AG08396 (cell line): ENCODE results near the gene CEP72.
"Not testable (repeated sequence)": the region's sequence is repeated elsewhere in the genome, so short reads cannot be mapped to it uniquely, and the experiment has no call there.

ENCODE experiments used
- DNase-seq: peaks from one replicate; pipeline ENCODE4 v3.0.0; 2012; ENCODE audit warnings: low spot score, mixed read lengths

The CEP72 gene

DNA sequence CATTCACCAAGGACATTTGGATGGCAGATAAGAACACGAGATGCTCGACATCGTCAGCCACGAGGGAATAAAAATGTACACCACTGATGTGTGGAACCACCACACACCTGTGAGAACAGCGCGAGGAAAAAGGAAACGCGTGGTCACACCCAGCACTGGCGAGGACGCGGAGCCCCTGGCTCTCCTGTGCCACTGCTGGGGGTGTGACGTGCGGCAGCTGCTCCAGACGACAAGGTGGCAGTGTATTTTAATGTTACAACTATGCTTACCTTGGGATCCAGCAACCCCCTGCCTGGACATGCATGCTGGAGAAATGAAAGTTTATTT lies 13.6 kb upstream of the CEP72 start:
- no peak for DNase-seq

- no peak for DNase-seq
These were observed 11.1 kb upstream of the CEP72 start for GRCh38 chr5:600886-601541.

GRCh38 chr5:601771-602465 lies 10.2 kb upstream of the CEP72 start:
- DNase-seq = no peak

GRCh38 chr5:602466-603035 lies 9.6 kb upstream of the CEP72 start:
- no peak for DNase-seq

- DNase-seq = no peak
These were observed 8.8 kb upstream of the CEP72 start for GRCh38 chr5:603081-603998.

GRCh38 chr5:604391-604831 lies 7.7 kb upstream of the CEP72 start:
- no peak for DNase-seq

- DNase-seq = not testable (repeated sequence)
These were observed 7.0 kb upstream of the CEP72 start for GRCh38 chr5:605090-605489.

DNA sequence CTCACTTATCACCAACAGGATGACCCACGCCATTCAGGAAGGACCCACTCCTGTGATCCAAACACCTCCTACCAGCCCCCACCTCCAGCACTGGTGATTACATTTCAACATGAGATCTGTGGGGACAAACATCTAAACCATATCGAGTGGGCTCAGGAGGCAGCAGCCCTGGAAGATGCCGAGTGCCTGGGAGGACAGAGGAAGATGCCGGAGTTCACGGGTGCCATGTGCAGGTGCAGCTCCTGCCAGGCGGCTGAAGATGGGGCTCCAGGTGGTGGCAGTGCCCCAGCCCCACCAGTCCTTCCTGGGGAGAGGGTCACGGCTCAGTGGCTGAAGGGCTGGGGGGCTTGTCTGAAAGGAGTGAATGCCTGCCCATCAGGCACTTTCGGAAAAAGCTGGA lies 6.1 kb upstream of the CEP72 start:
- no peak for DNase-seq

- no peak for DNase-seq
These were observed 5.4 kb upstream of the CEP72 start for GRCh38 chr5:606526-607399.

- no peak for DNase-seq
These were observed 4.4 kb upstream of the CEP72 start for GRCh38 chr5:607541-608428.

DNA sequence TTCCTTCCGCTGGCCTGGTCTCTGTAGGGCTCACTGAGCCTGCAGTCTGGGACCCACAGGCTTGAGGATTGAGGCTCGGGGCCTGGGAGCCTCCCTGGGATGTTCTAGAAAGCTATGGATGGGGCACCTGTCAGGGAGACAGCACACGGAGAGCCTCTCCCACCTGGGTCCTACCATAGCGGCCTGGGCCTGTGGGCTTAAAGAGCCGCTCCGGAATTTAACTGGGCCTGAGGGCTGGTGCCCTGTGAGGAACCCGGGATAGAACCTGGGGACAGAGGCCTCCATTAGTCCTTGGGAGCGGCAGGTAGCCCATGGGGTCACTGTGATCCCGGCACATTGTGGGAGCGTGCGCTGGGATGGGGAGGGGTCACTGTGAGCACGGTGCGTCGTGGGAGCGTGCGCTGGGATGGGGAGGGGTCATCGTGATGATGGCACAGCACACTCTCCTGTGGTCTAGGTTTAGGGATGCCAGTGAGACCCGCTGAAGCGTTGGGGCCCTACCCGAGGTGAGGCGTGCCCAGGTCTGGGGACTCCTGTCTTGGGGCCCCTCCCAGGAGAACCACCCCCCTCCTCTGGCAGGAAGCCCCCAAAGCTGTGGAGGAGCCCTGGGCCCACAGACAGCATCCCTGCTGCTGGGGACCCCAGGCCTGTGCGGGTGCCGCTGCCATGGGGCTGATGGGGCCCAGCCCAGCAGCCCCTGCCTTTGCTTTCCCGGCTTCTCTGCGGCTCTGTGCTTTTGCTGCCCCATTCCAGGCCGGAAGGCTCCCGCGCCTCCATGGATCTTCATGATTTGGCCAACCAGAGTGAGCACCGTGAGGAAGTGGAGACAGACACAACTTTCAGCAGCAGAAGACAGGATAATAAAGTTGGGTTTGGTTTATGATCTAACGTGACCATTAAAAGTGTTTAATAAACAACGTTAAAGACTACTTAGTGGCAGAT lies 3.4 kb upstream of the CEP72 start:
- no peak for DNase-seq

DNA sequence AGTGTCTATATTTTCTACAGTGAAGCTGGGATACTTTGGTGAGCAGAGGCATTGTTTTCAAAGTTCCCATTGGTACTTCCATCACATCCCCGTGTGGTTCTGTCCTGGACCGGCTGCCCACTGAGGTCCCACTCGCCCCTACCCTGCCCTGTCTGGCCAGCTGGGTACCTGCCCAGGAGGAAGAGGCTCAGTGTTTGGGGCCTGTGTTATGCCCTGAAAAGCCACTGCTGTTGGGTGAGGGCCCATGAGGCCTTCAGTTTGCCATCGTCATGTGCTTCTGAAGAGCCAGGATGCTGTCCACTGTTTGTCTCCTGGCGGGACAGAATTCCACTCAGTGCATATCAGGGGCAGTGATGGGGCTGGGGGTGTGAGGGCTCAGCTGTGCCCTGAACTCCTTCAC lies 2.6 kb upstream of the CEP72 start:
- no peak for DNase-seq

DNA sequence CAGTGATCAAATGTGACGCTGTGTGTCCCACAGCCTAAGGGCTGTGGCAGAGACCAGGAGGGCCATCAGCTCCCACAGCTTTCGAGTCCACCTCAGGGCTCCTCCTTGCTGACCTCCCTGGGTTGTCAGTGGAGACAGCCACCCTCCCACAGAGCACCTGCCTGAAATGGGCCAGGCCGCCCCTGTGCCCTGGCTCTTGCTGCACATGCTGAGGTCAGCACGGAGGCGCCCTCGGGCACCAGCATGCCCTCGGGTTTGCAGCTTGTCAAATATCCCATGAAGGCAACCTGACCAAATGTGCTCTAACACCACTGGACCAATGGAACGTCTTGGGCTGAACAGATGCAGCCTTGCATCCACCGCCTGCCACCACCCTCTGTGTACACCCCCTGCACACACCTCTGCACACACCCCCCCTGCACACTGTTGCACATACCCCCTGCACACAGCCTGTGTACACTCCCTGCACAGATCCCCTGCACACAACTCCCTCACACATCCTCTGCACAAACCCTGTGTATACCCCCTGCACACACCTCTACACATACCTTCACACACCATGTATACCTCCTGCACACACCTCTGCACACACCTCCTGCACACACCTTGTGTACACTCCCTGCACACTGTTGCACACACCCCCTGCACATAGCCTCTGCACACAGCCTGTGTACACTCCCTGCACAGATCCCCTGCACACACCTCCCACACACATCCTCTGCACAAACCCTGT lies 2.0 kb upstream of the CEP72 start:
- DNase-seq = no peak

GRCh38 chr5:610744-611730 lies 1.1 kb upstream of the CEP72 start:
- DNase-seq = no peak

DNA sequence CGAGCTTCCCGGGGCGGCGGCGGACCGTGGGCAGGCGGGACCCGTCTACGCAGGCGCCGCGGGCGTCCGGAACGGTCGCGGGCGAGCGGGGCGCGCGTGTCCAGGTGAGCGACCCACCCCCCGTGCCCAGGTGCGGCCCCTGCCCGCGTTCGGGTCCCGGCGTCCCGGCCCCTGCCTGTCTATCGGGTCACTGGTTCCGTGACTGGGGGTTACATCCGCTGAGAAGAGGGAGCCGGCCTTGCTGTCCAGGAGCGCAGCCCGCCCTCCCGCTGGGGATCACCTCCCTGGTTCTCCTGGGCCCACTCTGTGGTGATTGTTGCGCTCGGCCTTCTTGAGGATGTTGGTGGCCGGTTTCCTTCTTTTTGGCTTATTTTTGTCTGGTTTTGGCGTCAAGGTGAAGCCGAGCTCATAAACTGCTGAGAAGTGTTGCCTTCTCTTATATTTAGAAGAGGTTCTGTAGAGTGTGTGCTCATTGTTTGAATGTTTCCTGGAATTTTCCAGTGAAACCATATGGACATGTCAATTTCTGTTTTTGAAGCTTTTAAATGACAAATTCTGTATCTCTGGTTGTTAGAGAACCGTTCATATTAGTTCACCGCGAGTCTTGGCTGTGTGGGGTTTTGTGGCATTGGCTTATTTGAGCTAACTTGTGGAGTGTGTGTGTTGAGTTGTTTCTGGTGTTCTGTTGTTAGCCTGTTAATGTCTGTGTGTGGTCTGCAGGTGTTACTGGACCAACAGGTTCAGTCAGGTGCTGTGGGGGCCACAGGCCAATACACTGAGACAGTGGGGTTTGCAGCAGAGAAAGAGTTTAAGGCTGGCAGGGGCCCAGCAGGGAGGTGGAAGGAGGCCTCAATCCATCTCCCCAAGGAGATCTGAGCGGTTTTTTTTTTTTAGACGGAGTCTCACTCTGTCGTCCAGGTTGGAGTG lies 621 bp downstream of the CEP72 start:
- peak; percentile 49 for DNase-seq

DNA sequence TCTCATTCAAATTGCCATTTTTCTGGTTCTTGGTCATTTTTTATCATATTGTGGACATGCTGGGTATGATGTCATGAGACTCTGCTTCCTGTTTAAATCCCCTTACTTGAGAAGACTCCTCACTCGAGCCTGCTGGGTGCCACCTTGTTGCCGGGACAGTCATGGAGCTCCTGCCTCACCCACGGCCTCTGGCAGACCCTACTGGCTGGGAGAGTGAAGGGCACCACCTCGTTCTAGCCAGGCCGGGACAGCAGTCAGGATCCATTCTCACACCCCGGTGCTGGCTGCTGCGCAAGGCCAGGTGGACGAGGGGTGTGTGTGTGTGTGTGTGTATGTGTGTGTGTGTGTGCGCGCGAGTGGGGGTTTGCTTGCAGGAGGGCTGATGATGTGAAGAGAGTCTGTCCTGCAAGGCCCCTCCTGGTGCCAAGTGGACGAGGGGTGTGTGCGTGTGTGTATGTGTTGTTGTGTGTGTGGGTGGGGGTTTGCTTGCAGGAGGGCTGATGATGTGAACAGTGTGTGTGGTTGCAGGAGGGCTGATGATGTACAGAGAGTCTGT lies 4.4 kb downstream of the CEP72 start:
- no peak for DNase-seq
